AG04449 (cell line): ENCODE results near the gene NNMT.

Experiments
- CTCF ChIA-PET: fragments of 350-600 bp; formaldehyde crosslinking; extraction: SDS; loops from one replicate; lab custom pipeline; 2021; ENCODE audit warnings: antibody characterized with exemption; lab: Yijun Ruan, JAX
- POLR2A ChIA-PET: fragments of 400-600, 350-600 bp; formaldehyde crosslinking; extraction: SDS; loops from one replicate; lab custom pipeline; 2020; ENCODE audit warnings: antibody characterized with exemption, inconsistent platforms; lab: Yijun Ruan, JAX
- DNase-seq: peaks from one replicate; pipeline ENCODE4 v3.0.0-alpha.2; 2010; ENCODE audit warnings: low read depth, low spot score
- H3K4me3 ChIP-seq: 2 replicates; pipeline ENCODE4 v1.5.1; 2011; ENCODE audit warnings: low read depth, mild to moderate bottlenecking, control low read depth, low read length
- CTCF ChIP-seq: IDR thresholded peaks from one replicate; pipeline ENCODE4 v1.5.1; 2011; ENCODE audit warnings: mild to moderate bottlenecking, moderate library complexity, low read length, control low read depth, inconsistent platforms; ENCODE audit not compliant: insufficient read depth; ENCODE audit errors: missing control alignments

NNMT gene

DNA sequence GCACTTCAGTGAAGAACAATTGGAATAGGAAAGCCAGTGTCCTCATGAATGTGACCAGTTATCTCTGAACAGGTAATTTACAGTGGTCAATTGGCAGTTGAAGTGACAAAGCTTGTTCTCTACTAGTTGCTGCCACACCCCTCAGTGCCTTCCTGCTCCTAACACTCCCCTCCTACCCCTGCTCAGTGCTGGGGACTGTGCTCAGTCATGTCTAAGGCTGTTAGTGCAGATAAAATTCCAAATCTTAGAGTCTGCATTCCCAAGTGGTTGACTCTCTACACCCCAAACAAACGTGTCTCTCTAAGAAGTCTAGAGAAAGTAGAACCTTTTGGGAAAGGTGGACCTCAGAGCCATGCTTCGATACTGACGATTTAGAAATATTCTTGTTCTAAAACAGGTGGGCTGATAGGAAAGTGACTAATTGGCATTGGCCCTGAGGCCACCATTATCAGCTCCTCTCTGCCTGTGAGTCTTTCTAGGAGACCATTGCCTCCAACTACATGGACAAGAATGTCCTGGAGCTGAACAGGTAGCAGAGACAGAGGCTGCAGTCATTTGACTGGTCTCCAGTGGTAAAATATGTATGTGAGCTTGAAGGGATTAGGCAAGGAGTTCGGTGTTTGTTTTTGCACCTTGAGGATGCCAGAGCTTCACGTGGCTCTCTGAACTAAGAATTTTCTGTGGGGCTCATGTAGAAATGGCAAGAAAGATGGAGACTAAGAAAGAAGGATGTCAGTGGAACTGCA is 22.1 kb upstream of the NNMT start:
- H3K4me3 ChIP-seq = no peak overlapping the region
- no peak for TF ChIP-seq CTCF
- ChIA-PET CTCF (interaction anchor here (10.5 kb wide), 1 partner anchor 11 kb away, joined by 91 read pairs; no protein-coding TSS in a partner anchor), POLR2A (no interaction called here)
- no peak for DNase-seq

DNA sequence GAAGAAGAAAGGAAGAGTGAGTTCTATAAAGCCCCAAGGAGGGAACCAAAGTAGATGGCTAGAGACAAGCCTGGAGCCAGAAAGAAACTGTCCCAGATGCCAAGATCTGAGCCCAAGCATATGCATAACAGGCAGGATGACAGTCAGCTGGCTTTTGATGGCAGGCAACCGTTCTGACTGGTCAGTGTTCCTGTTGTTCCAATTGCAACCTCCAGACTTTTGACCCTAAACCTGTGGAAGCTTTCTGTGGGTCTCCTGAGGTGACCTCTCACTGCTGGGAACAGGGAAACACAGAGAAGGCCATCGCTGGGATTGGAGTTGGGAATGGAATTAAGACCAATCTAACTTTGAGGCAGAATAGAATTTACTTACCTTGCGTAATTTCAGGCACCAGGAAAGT is 21.6 kb upstream of the NNMT start:
- ChIA-PET POLR2A (no interaction called here), CTCF (interaction anchor here (10.5 kb wide), 1 partner anchor 11 kb away, joined by 91 read pairs; no protein-coding TSS in a partner anchor)
- no peak for DNase-seq
- TF ChIP-seq CTCF = no peak
- no peak overlapping the region for H3K4me3 ChIP-seq

- TF ChIP-seq CTCF = no peak
- ChIA-PET POLR2A (no interaction called here), CTCF (interaction anchor here (10.5 kb wide), 1 partner anchor 12 kb away, joined by 91 read pairs; no protein-coding TSS in a partner anchor)
- H3K4me3 ChIP-seq = no peak overlapping the region
- no peak for DNase-seq
Observed at GRCh38 chr11:114275280-114275679, 20.9 kb upstream of the NNMT start.

GRCh38 chr11:114276077-114276476 is 20.1 kb upstream of the NNMT start:
- ChIA-PET POLR2A (no interaction called here), CTCF (interaction anchor here (10.5 kb wide), 1 partner anchor 13 kb away, joined by 91 read pairs; no protein-coding TSS in a partner anchor)
- no peak for TF ChIP-seq CTCF
- no peak for DNase-seq
- no peak overlapping the region for H3K4me3 ChIP-seq

- CTCF ChIA-PET = interaction anchor here (0.9 to 10.5 kb wide), 5 partner anchors 9 to 382 kb away, joined by 3 to 91 read pairs (median 3); no protein-coding TSS in a partner anchor
- no peak for DNase-seq
- H3K4me3 ChIP-seq = no peak overlapping the region
- no peak for TF ChIP-seq CTCF
- POLR2A ChIA-PET = no interaction called here
Observed at GRCh38 chr11:114277637-114278341, 18.4 kb upstream of the NNMT start.
